Chondrocyte (in vitro differentiated cells): ENCODE results near the gene GPR137B. TPM values are rescaled to one million over a fixed set of nuclear protein-coding genes. Genes with fewer than 3 reads are reported as not detected.

Experiments used
- DNase-seq: peaks from one replicate; pipeline ENCODE4 v3.0.0; 2021; ENCODE audit warnings: mixed read lengths, low spot score
- H3K27ac Mint-ChIP-seq: one replicate; pipeline ENCODE4 v1.8.0; 2021; ENCODE audit warnings: mild to moderate bottlenecking, moderate library complexity, mixed read lengths; ENCODE audit not compliant: unreplicated experiment
- H3K27me3 Mint-ChIP-seq: 2 replicates; pipeline ENCODE4 v1.8.0; 2021; ENCODE audit warnings: low read depth, mixed read lengths
- H3K36me3 Mint-ChIP-seq: 2 replicates; pipeline ENCODE4 v1.8.0; 2021; ENCODE audit warnings: low read depth, mixed read lengths
- H3K4me1 Mint-ChIP-seq: 2 replicates; pipeline ENCODE4 v1.8.0; 2021; ENCODE audit warnings: low read depth, mild to moderate bottlenecking, mixed read lengths
- H3K4me3 Mint-ChIP-seq: one replicate; pipeline ENCODE4 v1.8.0; 2021; ENCODE audit warnings: mild to moderate bottlenecking, moderate library complexity, mixed read lengths; ENCODE audit not compliant: unreplicated experiment
- H3K9me3 Mint-ChIP-seq: 2 replicates; pipeline ENCODE4 v1.8.0; 2021; ENCODE audit warnings: low read depth, mixed read lengths
- CTCF ChIP-seq: fragments of 200-600 bp; sonication (generic); IDR thresholded peaks from 2 replicates; pipeline ENCODE4 v1.5.0; 2021; ENCODE audit warnings: antibody characterized with exemption, mild to moderate bottlenecking, moderate library complexity
- total RNA-seq: library from RNA; stranded (reverse); gene quantifications from 3 replicates; pipeline ENCODE4 v1.2.1, GENCODE V29; 2021

The GPR137B gene
- total RNA-seq, 1 donor from 2014 or later = 12.2 TPM

GRCh38 chr1:236147521-236148469, 5.5 kb downstream of the GPR137B start:
- Mint-ChIP-seq H3K27me3 (no peaks in the 10 kb centered on the region), H3K27ac (no peak overlapping the region), H3K4me3 (no peak overlapping the region), H3K4me1 (peaks cover 12% of the 10 kb centered on the region), H3K36me3 (no peaks in the 10 kb centered on the region), H3K9me3 (no peaks in the 10 kb centered on the region)
- TF ChIP-seq CTCF = no peak
- peak; percentile 62 for DNase-seq

GRCh38 chr1:236148470-236148845, 6.1 kb downstream of the GPR137B start:
- H3K27ac Mint-ChIP-seq = no peak overlapping the region
- DNase-seq = no peak
- H3K4me3 Mint-ChIP-seq = no peak overlapping the region
- no peaks in the 10 kb centered on the region for H3K27me3 Mint-ChIP-seq
- H3K36me3 Mint-ChIP-seq = no peaks in the 10 kb centered on the region
- H3K9me3 Mint-ChIP-seq = no peaks in the 10 kb centered on the region
- peaks cover 9% of the 10 kb centered on the region for H3K4me1 Mint-ChIP-seq
- TF ChIP-seq CTCF = no peak

- Mint-ChIP-seq H3K4me1 (peaks cover 4% of the 10 kb centered on the region), H3K4me3 (no peak overlapping the region), H3K27me3 (no peaks in the 10 kb centered on the region), H3K36me3 (no peaks in the 10 kb centered on the region), H3K9me3 (no peaks in the 10 kb centered on the region), H3K27ac (no peak overlapping the region)
- TF ChIP-seq CTCF = no peak
- DNase-seq = no peak
These were observed 6.8 kb downstream of the GPR137B start for GRCh38 chr1:236149003-236149595.

- no peak overlapping the region for H3K27ac Mint-ChIP-seq
- H3K9me3 Mint-ChIP-seq = no peaks in the 10 kb centered on the region
- no peak overlapping the region for H3K4me3 Mint-ChIP-seq
- no peak for TF ChIP-seq CTCF
- H3K27me3 Mint-ChIP-seq = no peaks in the 10 kb centered on the region
- no peaks in the 10 kb centered on the region for H3K36me3 Mint-ChIP-seq
- H3K4me1 Mint-ChIP-seq = peaks cover 3% of the 10 kb centered on the region
- DNase-seq = no peak
These were observed 7.4 kb downstream of the GPR137B start for GRCh38 chr1:236149696-236150228.

GRCh38 chr1:236150311-236150955, 8.1 kb downstream of the GPR137B start:
- no peak overlapping the region for H3K4me3 Mint-ChIP-seq

More at GRCh38 chr1:236150311-236150955, 8.1 kb downstream of the GPR137B start:
- Mint-ChIP-seq H3K36me3 (no peaks in the 10 kb centered on the region), H3K9me3 (no peaks in the 10 kb centered on the region), H3K27ac (no peak overlapping the region), H3K27me3 (no peaks in the 10 kb centered on the region), H3K4me1 (no peaks in the 10 kb centered on the region)
- DNase-seq = peak; percentile 66
- no peak for TF ChIP-seq CTCF
